Measurements from ENCODE around the gene RHEBL1. TPM values are rescaled to one million over a fixed set of nuclear protein-coding genes. Genes with fewer than 3 reads are reported as not detected.

RHEBL1 gene
- total RNA-seq, 1 donor from 2014 or later = 16.0 TPM

- intact Hi-C loops (cut with micrococcal nuclease) = loop anchor here (5.0 kb wide), 1 partner anchor 98 kb away; the partner anchor contains the start of gene DDN
- Mint-ChIP-seq H3K27me3 (ENCODE audit: low read depth) (peaks cover 50% of the 10 kb centered on the region), H3K27ac (no peak overlapping the region), H3K9me3 (no peaks in the 10 kb centered on the region), H3K36me3 (ENCODE audit: low read depth) (peaks cover 37% of the 10 kb centered on the region), H3K4me3 (ENCODE audit: low read depth) (no peak overlapping the region), H3K4me1 (ENCODE audit: low read depth) (peaks cover 27% of the 10 kb centered on the region)
- no peak for DNase-seq (ENCODE audit: low spot score)
Observed at GRCh38 chr12:49094975-49095365, 25.2 kb upstream of the RHEBL1 start.

- DNase-seq (ENCODE audit: low spot score) = no peak
- intact Hi-C loops (cut with micrococcal nuclease) = loop anchor here (5.0 kb wide), 1 partner anchor 97 kb away; the partner anchor contains the start of gene DDN
Observed at GRCh38 chr12:49094160-49094974, 24.6 kb upstream of the RHEBL1 start, which contains the start of gene DHH. TSS of gene DHH (minus strand) at chr12:49094801. CDS start at chr12:49094512, 289 bp downstream.

GRCh38 chr12:49093792-49094159, 24.0 kb upstream of the RHEBL1 start:
- Mint-ChIP-seq H3K36me3 (ENCODE audit: low read depth) (peaks cover 33% of the 10 kb centered on the region), H3K9me3 (no peaks in the 10 kb centered on the region), H3K4me1 (ENCODE audit: low read depth) (peaks cover 30% of the 10 kb centered on the region), H3K27me3 (ENCODE audit: low read depth) (peaks cover 58% of the 10 kb centered on the region), H3K27ac (no peak overlapping the region), H3K4me3 (ENCODE audit: low read depth) (no peak overlapping the region)
- no peak for DNase-seq (ENCODE audit: low spot score)
- intact Hi-C loops (cut with micrococcal nuclease) = loop anchor here (5.0 kb wide), 1 partner anchor 96 kb away; the partner anchor contains the start of gene DDN

More at GRCh38 chr12:49094160-49094974, 24.6 kb upstream of the RHEBL1 start, which contains the start of gene DHH:
- H3K4me1 Mint-ChIP-seq (ENCODE audit: low read depth) = peaks cover 29% of the 10 kb centered on the region
- no peaks in the 10 kb centered on the region for H3K9me3 Mint-ChIP-seq
- H3K36me3 Mint-ChIP-seq (ENCODE audit: low read depth) = peaks cover 33% of the 10 kb centered on the region
- no peak within 1 kb of the TSS for H3K27ac Mint-ChIP-seq
- no peak within 1 kb of the TSS for H3K4me3 Mint-ChIP-seq (ENCODE audit: low read depth)
- peaks cover 53% of the 10 kb centered on the region for H3K27me3 Mint-ChIP-seq (ENCODE audit: low read depth)

GRCh38 chr12:49092816-49093406, 23.1 kb upstream of the RHEBL1 start:
- DNase-seq (ENCODE audit: low spot score) = no peak
- Mint-ChIP-seq H3K4me1 (ENCODE audit: low read depth) (peaks cover 38% of the 10 kb centered on the region), H3K36me3 (ENCODE audit: low read depth) (peaks cover 25% of the 10 kb centered on the region), H3K27me3 (ENCODE audit: low read depth) (peaks cover 63% of the 10 kb centered on the region), H3K4me3 (ENCODE audit: low read depth) (no peak overlapping the region), H3K9me3 (no peaks in the 10 kb centered on the region), H3K27ac (no peak overlapping the region)
- intact Hi-C loops (cut with micrococcal nuclease) = loop anchor here (5.0 kb wide), 1 partner anchor 96 kb away; the partner anchor contains the start of gene DDN

- Mint-ChIP-seq H3K4me1 (ENCODE audit: low read depth) (peaks cover 42% of the 10 kb centered on the region), H3K36me3 (ENCODE audit: low read depth) (peaks cover 20% of the 10 kb centered on the region), H3K27ac (no peak overlapping the region), H3K4me3 (ENCODE audit: low read depth) (peak overlapping the region; percentile 39), H3K27me3 (ENCODE audit: low read depth) (peaks cover 63% of the 10 kb centered on the region), H3K9me3 (no peaks in the 10 kb centered on the region)
- peak; percentile 29 for DNase-seq (ENCODE audit: low spot score)
- intact Hi-C loops (cut with micrococcal nuclease) = loop anchor here (5.0 kb wide), 1 partner anchor 95 kb away; the partner anchor contains the start of gene DDN
Observed at GRCh38 chr12:49092086-49092815, 22.5 kb upstream of the RHEBL1 start.

- intact Hi-C loops (cut with micrococcal nuclease) = loop anchor here (2.0 to 5.0 kb wide), 3 partner anchors 94 to 247 kb away; partner anchors contain the start of gene DDN
- no peak for DNase-seq (ENCODE audit: low spot score)
- peaks cover 20% of the 10 kb centered on the region for H3K36me3 Mint-ChIP-seq (ENCODE audit: low read depth)
- H3K4me1 Mint-ChIP-seq (ENCODE audit: low read depth) = peaks cover 42% of the 10 kb centered on the region
- H3K9me3 Mint-ChIP-seq = no peaks in the 10 kb centered on the region
- H3K27ac Mint-ChIP-seq = no peak overlapping the region
- peaks cover 63% of the 10 kb centered on the region for H3K27me3 Mint-ChIP-seq (ENCODE audit: low read depth)
- no peak overlapping the region for H3K4me3 Mint-ChIP-seq (ENCODE audit: low read depth)
Observed at GRCh38 chr12:49091836-49092085, 22.0 kb upstream of the RHEBL1 start.

GRCh38 chr12:49091056-49091835, 21.5 kb upstream of the RHEBL1 start:
- H3K4me1 Mint-ChIP-seq (ENCODE audit: low read depth) = peaks cover 44% of the 10 kb centered on the region
- peaks cover 63% of the 10 kb centered on the region for H3K27me3 Mint-ChIP-seq (ENCODE audit: low read depth)
- H3K9me3 Mint-ChIP-seq = no peaks in the 10 kb centered on the region
- H3K4me3 Mint-ChIP-seq (ENCODE audit: low read depth) = peak overlapping the region; percentile 23
- no peak for DNase-seq (ENCODE audit: low spot score)
- intact Hi-C loops (cut with micrococcal nuclease) = loop anchor here (2.0 to 5.0 kb wide), 3 partner anchors 94 to 248 kb away; partner anchors contain the start of gene DDN
- no peak overlapping the region for H3K27ac Mint-ChIP-seq
- peaks cover 14% of the 10 kb centered on the region for H3K36me3 Mint-ChIP-seq (ENCODE audit: low read depth)

- no peaks in the 10 kb centered on the region for H3K9me3 Mint-ChIP-seq
- peak; percentile 29 for DNase-seq (ENCODE audit: low spot score)
- intact Hi-C loops (cut with micrococcal nuclease) = loop anchor here (2.0 to 10.0 kb wide), 5 partner anchors 25 to 455 kb away; partner anchors contain the start of gene DDN
- H3K36me3 Mint-ChIP-seq (ENCODE audit: low read depth) = peaks cover 3% of the 10 kb centered on the region
- peaks cover 44% of the 10 kb centered on the region for H3K4me1 Mint-ChIP-seq (ENCODE audit: low read depth)
- H3K27me3 Mint-ChIP-seq (ENCODE audit: low read depth) = peaks cover 56% of the 10 kb centered on the region
- H3K27ac Mint-ChIP-seq = peak overlapping the region; percentile 33
- peak overlapping the region; percentile 71 for H3K4me3 Mint-ChIP-seq (ENCODE audit: low read depth)
Observed at GRCh38 chr12:49089821-49090773, 20.3 kb upstream of the RHEBL1 start.

GRCh38 chr12:49088932-49089330, 19.2 kb upstream of the RHEBL1 start:
- Mint-ChIP-seq H3K27ac (no peak overlapping the region), H3K4me1 (ENCODE audit: low read depth) (peaks cover 44% of the 10 kb centered on the region), H3K36me3 (ENCODE audit: low read depth) (no peaks in the 10 kb centered on the region), H3K27me3 (ENCODE audit: low read depth) (peaks cover 50% of the 10 kb centered on the region), H3K9me3 (no peaks in the 10 kb centered on the region), H3K4me3 (ENCODE audit: low read depth) (no peak overlapping the region)
- no peak for DNase-seq (ENCODE audit: low spot score)
- intact Hi-C loops (cut with micrococcal nuclease) = loop anchor here (1.0 to 10.0 kb wide), 3 partner anchors 20 to 456 kb away; no protein-coding TSS in a partner anchor

- Mint-ChIP-seq H3K27ac (no peak overlapping the region), H3K4me3 (ENCODE audit: low read depth) (peak overlapping the region; percentile 8), H3K4me1 (ENCODE audit: low read depth) (peaks cover 38% of the 10 kb centered on the region), H3K27me3 (ENCODE audit: low read depth) (peaks cover 44% of the 10 kb centered on the region), H3K9me3 (no peaks in the 10 kb centered on the region), H3K36me3 (ENCODE audit: low read depth) (no peaks in the 10 kb centered on the region)
- intact Hi-C loops (cut with micrococcal nuclease) = loop anchor here (1.0 to 10.0 kb wide), 3 partner anchors 21 to 456 kb away; no protein-coding TSS in a partner anchor
- DNase-seq (ENCODE audit: low spot score) = peak; percentile 62
Observed at GRCh38 chr12:49088150-49088931, 18.6 kb upstream of the RHEBL1 start.

Data from activated T-helper 2 cell treated with anti-CD3 and anti-CD28 coated beads, Interferon-gamma antibody, Interleukin-2, Interleukin-4, amounts not matched to agents 10 μg/mL and 5 μg/mL and 100 μg/mL, durations not matched to agents 14 hours and 24 hours and 36 hours (primary cell).